H1 (cell line): Measurements from ENCODE around the gene ASGR1. TPM values are rescaled to one million over a fixed set of nuclear protein-coding genes. Genes with fewer than 3 reads are reported as not detected.

Experiments
- CTCF ChIA-PET: fragments of 300-600 bp; sonication (Branson Sonifier 250); formaldehyde crosslinking; loops from one replicate; lab custom pipeline; 2021; ENCODE audit not compliant: partially characterized antibody; lab: Charles Lee
- POLR2A ChIA-PET: fragments of 300-600 bp; sonication (Branson Sonifier 250); formaldehyde crosslinking; loops from one replicate; lab custom pipeline; 2021; ENCODE audit warnings: inconsistent platforms; ENCODE audit not compliant: partially characterized antibody; lab: Charles Lee
- DNase-seq, 2 experiments: peaks; one replicate each; pipeline versions ENCODE4 v3.0.0 to v3.0.0-alpha.2; 2010 to 2022; ENCODE audit warnings: low spot score in 2 of 2, low read depth in 1 of 2, mixed read lengths in 1 of 2
- FAIRE-seq: peaks from 2 replicates; lab custom pipeline; 2011; peaks lifted over from hg19 to GRCh38; lab: Jason Lieb, UNC
- H2AFZ ChIP-seq: 2 replicates; pipeline ENCODE4 v1.8.1; 2012; ENCODE audit warnings: low read length, inconsistent platforms
- H2AK5ac ChIP-seq: 2 replicates; pipeline ENCODE4 v1.6.1; 2013; ENCODE audit warnings: low read depth, low read length
- H2BK120ac ChIP-seq: replicated peaks from 2 replicates; pipeline ENCODE3; 2013; ENCODE audit warnings: low read depth, low read length, inconsistent platforms
- H2BK12ac ChIP-seq: 2 replicates; pipeline ENCODE4 v1.6.1; 2013; ENCODE audit warnings: low read depth, low read length
- H2BK15ac ChIP-seq: 2 replicates; pipeline ENCODE4 v1.6.1; 2013; ENCODE audit warnings: low read length
- H2BK20ac ChIP-seq: 2 replicates; pipeline ENCODE4 v1.6.1; 2013; ENCODE audit warnings: low read length
- H2BK5ac ChIP-seq: 2 replicates; pipeline ENCODE4 v1.6.1; 2013; ENCODE audit warnings: low read depth, low read length
- H3K14ac ChIP-seq: 2 replicates; pipeline ENCODE4 v1.6.1; 2013; ENCODE audit warnings: inconsistent platforms; ENCODE audit not compliant: insufficient read length
- H3K18ac ChIP-seq: 2 replicates; pipeline ENCODE4 v1.6.1; 2013; ENCODE audit warnings: low read length; ENCODE audit errors: extremely low read depth
- H3K23ac ChIP-seq: 2 replicates; pipeline ENCODE4 v1.6.1; 2013; ENCODE audit warnings: inconsistent platforms; ENCODE audit not compliant: insufficient read length
- H3K23me2 ChIP-seq: 2 replicates; pipeline ENCODE4 v1.6.1; 2013; ENCODE audit warnings: low read depth, low read length
- H3K27ac ChIP-seq: 2 replicates; pipeline ENCODE4 v1.6.1; 2011; ENCODE audit warnings: low read depth, low read length, inconsistent platforms
- H3K27me3 ChIP-seq, 4 experiments: replicated peaks in 1 of 4; 1 replicate in 1 of 4; 2 replicates in 3 of 4; pipeline versions ENCODE4 v1.6.1 to v1.8.1; 2011 to 2013; ENCODE audit warnings: low read length in 3 of 4, mild to moderate bottlenecking in 3 of 4, inconsistent platforms in 2 of 4, mixed read lengths in 2 of 4, moderate library complexity in 1 of 4; ENCODE audit not compliant: control insufficient read depth in 3 of 4, insufficient read depth in 3 of 4; ENCODE audit errors: extremely low read depth in 1 of 4
- H3K36me3 ChIP-seq, 4 experiments: 2 replicates each; pipeline versions ENCODE4 v1.6.1 to v1.8.1; 2011 to 2013; ENCODE audit warnings: mild to moderate bottlenecking in 4 of 4, low read length in 3 of 4, moderate library complexity in 2 of 4, control low read depth in 1 of 4, inconsistent platforms in 1 of 4; ENCODE audit not compliant: insufficient read depth in 4 of 4, control insufficient read depth in 2 of 4
- H3K4ac ChIP-seq: replicated peaks from 2 replicates; pipeline ENCODE3; 2013; ENCODE audit warnings: low read length, low read depth, mixed read lengths, inconsistent platforms; ENCODE audit not compliant: insufficient read length
- H3K4me1 ChIP-seq, 4 experiments: replicated peaks in 1 of 4; 1 replicate in 1 of 4; 2 replicates in 3 of 4; pipeline versions ENCODE4 v1.6.1 to v1.8.1; 2011 to 2013; ENCODE audit warnings: low read length in 3 of 4, inconsistent platforms in 2 of 4, mixed read lengths in 1 of 4; ENCODE audit not compliant: insufficient read depth in 4 of 4, control insufficient read depth in 3 of 4
- H3K4me2 ChIP-seq, 2 experiments: 2 replicates each; pipeline versions ENCODE4 v1.6.1 to v1.8.1; 2011 to 2013; ENCODE audit warnings: low read depth in 2 of 2, low read length in 2 of 2, control low read depth in 1 of 2, inconsistent platforms in 1 of 2, mild to moderate bottlenecking in 1 of 2; ENCODE audit not compliant: insufficient read depth in 1 of 2
- H3K4me3 ChIP-seq, 4 experiments: fragments of 200-600, 300-600 bp in 1 of 4; sonication (generic), shearing (Covaris generic), sonication (Bioruptor Twin) in 1 of 4; 2 replicates each; pipeline versions ENCODE4 v1.5.1 to v1.8.1; 2011 to 2016; ENCODE audit warnings: low read length in 4 of 4, low read depth in 3 of 4, control low read depth in 2 of 4, inconsistent platforms in 2 of 4, mild to moderate bottlenecking in 2 of 4, mixed read lengths in 1 of 4, moderate library complexity in 1 of 4; ENCODE audit not compliant: insufficient read depth in 2 of 4; ENCODE audit errors: extremely low read depth in 1 of 4
- H3K56ac ChIP-seq: replicated peaks from 2 replicates; pipeline ENCODE3; 2013; ENCODE audit warnings: low read depth, mild to moderate bottlenecking, mixed read lengths, low read length, inconsistent platforms; ENCODE audit not compliant: insufficient read length
- H3K79me1 ChIP-seq: 2 replicates; pipeline ENCODE4 v1.6.1; 2013; ENCODE audit warnings: low read depth, low read length, control low read depth
- H3K79me2 ChIP-seq, 2 experiments: 2 replicates each; pipeline versions ENCODE4 v1.6.1 to v1.8.1; 2012 to 2013; ENCODE audit warnings: low read length in 2 of 2, mild to moderate bottlenecking in 2 of 2, inconsistent platforms in 1 of 2; ENCODE audit not compliant: insufficient read depth in 2 of 2, control insufficient read depth in 1 of 2
- H3K9ac ChIP-seq, 4 experiments: replicated peaks in 1 of 4; 1 replicate in 1 of 4; 2 replicates in 3 of 4; pipeline versions ENCODE4 v1.6.1 to v1.8.1; 2011 to 2013; ENCODE audit warnings: low read depth in 3 of 4, low read length in 3 of 4, control low read depth in 2 of 4, mild to moderate bottlenecking in 2 of 4, moderate library complexity in 2 of 4, inconsistent platforms in 1 of 4; ENCODE audit errors: extremely low read depth in 1 of 4
- H3K9me3 ChIP-seq, 2 experiments: 2 replicates each; pipeline versions ENCODE4 v1.6.1 to v1.8.1; 2012 to 2013; ENCODE audit warnings: mild to moderate bottlenecking in 2 of 2, moderate library complexity in 2 of 2, control low read depth in 1 of 2, inconsistent platforms in 1 of 2, low read depth in 1 of 2, low read length in 1 of 2, mixed read lengths in 1 of 2; ENCODE audit not compliant: insufficient read depth in 2 of 2
- H4K20me1 ChIP-seq, 2 experiments: replicated peaks in 1 of 2; 2 replicates each; pipeline versions ENCODE3 to v1.8.1; 2011 to 2013; ENCODE audit warnings: inconsistent platforms in 2 of 2, low read length in 2 of 2, mild to moderate bottlenecking in 1 of 2; ENCODE audit not compliant: insufficient read depth in 2 of 2, control insufficient read depth in 1 of 2
- H4K5ac ChIP-seq: 2 replicates; pipeline ENCODE4 v1.6.1; 2013; ENCODE audit warnings: low read length, low read depth, mixed read lengths, inconsistent platforms; ENCODE audit not compliant: insufficient read length
- H4K8ac ChIP-seq: 2 replicates; pipeline ENCODE4 v1.8.0; 2013; ENCODE audit warnings: mild to moderate bottlenecking, moderate library complexity, low read length, inconsistent platforms; ENCODE audit not compliant: insufficient read depth; ENCODE audit errors: extremely low read depth
- H4K91ac ChIP-seq: replicated peaks from 2 replicates; pipeline ENCODE3; 2013; ENCODE audit warnings: low read length, mixed read lengths, inconsistent platforms; ENCODE audit not compliant: insufficient read length
- EGR1 ChIP-seq: IDR thresholded peaks from 2 replicates; pipeline ENCODE4 v1.6.1; 2011; ENCODE audit warnings: low read depth, low read length, borderline replicate concordance
- JUND ChIP-seq: IDR thresholded peaks from 2 replicates; pipeline ENCODE4 v1.6.1; 2011; ENCODE audit warnings: mild to moderate bottlenecking, improper control_type of control experiment, low read length
- KDM1A ChIP-seq: fragments of 200-600, 300-600 bp; sonication (generic); IDR thresholded peaks from 2 replicates; pipeline ENCODE4 v1.7.1; 2016; ENCODE audit warnings: mild to moderate bottlenecking, low read length, borderline replicate concordance
- KDM5A ChIP-seq: fragments of 200-600 bp; IDR thresholded peaks from 2 replicates; pipeline ENCODE4 v1.7.1; 2012; ENCODE audit warnings: mild to moderate bottlenecking, low read length, inconsistent platforms, mixed read lengths
- RBBP5 ChIP-seq: IDR thresholded peaks from 2 replicates; pipeline ENCODE4 v1.7.1; 2012; ENCODE audit warnings: low read depth, mild to moderate bottlenecking, inconsistent platforms, low read length, moderate library complexity, borderline replicate concordance
- WGBS, 2 experiments: shearing (Covaris generic) in 1 of 2; methylation state at CpG; one replicate each; pipeline versions ENCODE4 v1.1.6 to v1.1.7; 2013 to 2015; ENCODE audit warnings: low lambda C conversion rate in 2 of 2, mixed read lengths in 2 of 2, inconsistent platforms in 1 of 2, low coverage in 1 of 2, missing lambda C conversion rate in 1 of 2; ENCODE audit not compliant: insufficient replicate concordance in 2 of 2, insufficient coverage in 1 of 2, insufficient read length in 1 of 2; ENCODE audit errors: extremely low coverage in 1 of 2, missing lambda C conversion rate in 1 of 2; 5-methylcytosine and 5-hydroxymethylcytosine counted together
- polyA plus RNA-seq, 7 experiments: library from polyadenylated mRNA; depleted of rRNA in 3 of 7; stranded (reverse) in 5 of 7; unstranded in 2 of 7; fragments of >200 nt in 5 of 7; fragments of 200-250 nt in 2 of 7; gene quantifications; 1 replicate in 5 of 7; 2 replicates in 1 of 7; 4 replicates in 1 of 7; pipeline versions ENCODE4 v1.2.1 to v1.2.3, GENCODE V29; 2011 to 2013; ENCODE audit warnings: missing spikeins in 2 of 7, mixed read lengths in 2 of 7
- total RNA-seq: library from RNA; stranded (reverse); fragmentation: NEBNext Ultra II Directional; extraction: Animal tissue kit (Norgen Biotek cat#: 25700); gene quantifications from 2 replicates; pipeline ENCODE4 v1.2.1, GENCODE V29; 2021
- TF ChIP-seq, protein P1 (sequence below): IDR thresholded peaks from 2 replicates; pipeline ENCODE4 v1.6.1; 2012; ENCODE audit warnings: inconsistent platforms
- TF ChIP-seq, protein P2 (sequence below): IDR thresholded peaks from 2 replicates; pipeline ENCODE4 v1.6.1; 2012; ENCODE audit warnings: inconsistent platforms

ASGR1 gene
- total and polyA plus RNA-seq, 2 of the 8 experiments (the other 6 are each of a cell fraction or from before 2014, with no cell fraction given) = 10.8 to 14.5 TPM

DNA sequence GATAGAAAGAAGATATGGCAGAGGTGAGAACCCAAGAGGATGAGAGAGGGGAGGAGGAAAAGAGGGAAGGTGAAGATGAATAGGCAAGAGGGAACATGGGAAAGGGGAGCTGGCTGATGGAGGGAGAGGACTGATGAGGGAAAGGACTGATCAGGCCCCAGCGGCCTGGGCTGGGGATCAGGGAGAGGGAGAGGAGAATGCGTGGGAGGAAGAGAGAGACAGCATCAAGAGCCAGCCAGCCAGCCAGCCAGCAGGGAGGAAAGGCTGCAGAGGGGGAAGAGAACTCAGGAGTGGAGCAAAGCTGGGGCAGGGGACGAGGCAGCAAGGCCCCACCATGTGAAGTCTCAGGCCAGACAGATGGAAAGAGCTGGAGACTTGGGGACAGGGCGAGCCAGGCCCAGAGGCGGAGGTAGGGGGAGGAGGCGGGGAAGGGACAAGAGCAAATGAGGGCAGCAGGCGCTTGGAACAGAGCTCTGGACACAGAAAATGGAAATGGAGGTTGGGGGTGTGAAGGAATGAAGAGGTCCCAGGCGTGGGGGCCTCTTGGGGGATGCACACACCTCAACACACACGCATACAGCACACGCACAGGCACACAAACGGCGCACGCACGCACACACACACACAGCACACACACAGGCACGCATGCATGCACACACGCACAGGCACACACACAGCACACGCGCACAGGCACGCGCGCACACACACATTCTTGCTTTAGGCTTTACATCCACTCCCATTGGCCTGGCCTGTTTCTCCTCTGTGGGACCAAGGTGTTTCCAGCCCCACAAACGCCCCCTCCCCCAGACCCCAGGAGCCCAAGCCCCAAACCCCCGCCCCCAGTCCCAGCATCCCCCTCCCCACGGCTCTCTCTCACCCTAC is 28.2 kb upstream of the ASGR1 start:
- no peak overlapping the region for H3K14ac ChIP-seq
- peak overlapping the region; percentile 94 for H3K18ac ChIP-seq
- peaks cover 3 to 20% of the 10 kb centered on the region in 2 experiments for H4K20me1 ChIP-seq
- peak overlapping the region; percentile 71 to 91 for H3K4me2 ChIP-seq
- H2AFZ ChIP-seq = no peak overlapping the region
- peak overlapping the region; percentile 86 for H2BK5ac ChIP-seq
- WGBS, 2 experiments = 69% methylated on average over 18 of the region's 24 CpGs; no CpG with 5 or more reads in 1 of the 2 experiments
- H3K27ac ChIP-seq = no peak overlapping the region
- H3K56ac ChIP-seq = no peak overlapping the region
- H4K91ac ChIP-seq = peak overlapping the region; percentile 100
- peak overlapping the region; percentile 41 for H4K5ac ChIP-seq
- peak overlapping the region; percentile 100 for H2BK15ac ChIP-seq
- peak overlapping the region; percentile 93 for H2AK5ac ChIP-seq
- H2BK12ac ChIP-seq = peak overlapping the region; percentile 94; the same call in 1 of the 2 replicates
- H3K79me2 ChIP-seq = peaks cover 0 to 52% of the 10 kb centered on the region in 2 experiments; a peak in 2 of 4 replicates
- peaks cover 26% of the 10 kb centered on the region for H3K79me1 ChIP-seq
- 0 out of 2 replicates have a peak overlapping the region, but pooled peaks have one; percentile 93 for H2BK20ac ChIP-seq
- DNase-seq (no peak), FAIRE-seq (no peak)
- H3K23ac ChIP-seq = no peak overlapping the region
- no peaks in the 10 kb centered on the region; a peak in 1 of 7 replicates for H3K27me3 ChIP-seq
- peaks cover 26% of the 10 kb centered on the region; the same call in 1 of the 2 replicates for H3K23me2 ChIP-seq
- TF ChIP-seq JUND = no peak
- TF ChIP-seq, protein P1, sequence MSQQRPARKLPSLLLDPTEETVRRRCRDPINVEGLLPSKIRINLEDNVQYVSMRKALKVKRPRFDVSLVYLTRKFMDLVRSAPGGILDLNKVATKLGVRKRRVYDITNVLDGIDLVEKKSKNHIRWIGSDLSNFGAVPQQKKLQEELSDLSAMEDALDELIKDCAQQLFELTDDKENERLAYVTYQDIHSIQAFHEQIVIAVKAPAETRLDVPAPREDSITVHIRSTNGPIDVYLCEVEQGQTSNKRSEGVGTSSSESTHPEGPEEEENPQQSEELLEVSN = no peak
- TF ChIP-seq KDM5A = no peak
- TF ChIP-seq, protein P2, sequence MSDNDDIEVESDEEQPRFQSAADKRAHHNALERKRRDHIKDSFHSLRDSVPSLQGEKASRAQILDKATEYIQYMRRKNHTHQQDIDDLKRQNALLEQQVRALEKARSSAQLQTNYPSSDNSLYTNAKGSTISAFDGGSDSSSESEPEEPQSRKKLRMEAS = no peak
- TF ChIP-seq KDM1A = peak; percentile 17; the same call in 1 of the 2 replicates
- TF ChIP-seq RBBP5 = 0 out of 2 replicates have a peak, but pooled peaks have one; percentile 6
- TF ChIP-seq EGR1 = peak; percentile 50; the same call in 1 of the 2 replicates
- ChIA-PET CTCF (interaction anchor here (0.6 to 2.4 kb wide), 7 partner anchors 14 to 162 kb away, joined by 3 to 10 read pairs (median 3); no protein-coding TSS in a partner anchor), POLR2A (interaction anchor here (0.7 to 2.5 kb wide), 17 partner anchors 11 to 395 kb away, joined by 3 to 18 read pairs (median 5); partner anchors contain the start of genes ACADVL, CLDN7, CTDNEP1 and DLG4)
- peaks cover 8 to 42% (median 32%) of the 10 kb centered on the region in 4 experiments for H3K4me1 ChIP-seq
- H2BK120ac ChIP-seq = peak overlapping the region; percentile 84
- H4K8ac ChIP-seq = no peak overlapping the region; the same call in 1 of the 2 replicates
- H3K4me3 ChIP-seq = peak overlapping the region; percentile 36 to 62 (median 42); a peak in 7 of 8 replicates
- peak overlapping the region; percentile 98 for H3K4ac ChIP-seq
- H3K36me3 ChIP-seq = peaks cover 14 to 18% (median 15%) of the 10 kb centered on the region in 4 experiments
- peak overlapping the region in 3 of 4 experiments; percentile 29 to 45 (median 40); a peak in 3 of 7 replicates for H3K9ac ChIP-seq
- no peaks in the 10 kb centered on the region for H3K9me3 ChIP-seq
